ENCODE results near the gene STIM1.
A peak's percentile ranks its signal among the peaks of the same experiment; 100 is the strongest.

DNA sequence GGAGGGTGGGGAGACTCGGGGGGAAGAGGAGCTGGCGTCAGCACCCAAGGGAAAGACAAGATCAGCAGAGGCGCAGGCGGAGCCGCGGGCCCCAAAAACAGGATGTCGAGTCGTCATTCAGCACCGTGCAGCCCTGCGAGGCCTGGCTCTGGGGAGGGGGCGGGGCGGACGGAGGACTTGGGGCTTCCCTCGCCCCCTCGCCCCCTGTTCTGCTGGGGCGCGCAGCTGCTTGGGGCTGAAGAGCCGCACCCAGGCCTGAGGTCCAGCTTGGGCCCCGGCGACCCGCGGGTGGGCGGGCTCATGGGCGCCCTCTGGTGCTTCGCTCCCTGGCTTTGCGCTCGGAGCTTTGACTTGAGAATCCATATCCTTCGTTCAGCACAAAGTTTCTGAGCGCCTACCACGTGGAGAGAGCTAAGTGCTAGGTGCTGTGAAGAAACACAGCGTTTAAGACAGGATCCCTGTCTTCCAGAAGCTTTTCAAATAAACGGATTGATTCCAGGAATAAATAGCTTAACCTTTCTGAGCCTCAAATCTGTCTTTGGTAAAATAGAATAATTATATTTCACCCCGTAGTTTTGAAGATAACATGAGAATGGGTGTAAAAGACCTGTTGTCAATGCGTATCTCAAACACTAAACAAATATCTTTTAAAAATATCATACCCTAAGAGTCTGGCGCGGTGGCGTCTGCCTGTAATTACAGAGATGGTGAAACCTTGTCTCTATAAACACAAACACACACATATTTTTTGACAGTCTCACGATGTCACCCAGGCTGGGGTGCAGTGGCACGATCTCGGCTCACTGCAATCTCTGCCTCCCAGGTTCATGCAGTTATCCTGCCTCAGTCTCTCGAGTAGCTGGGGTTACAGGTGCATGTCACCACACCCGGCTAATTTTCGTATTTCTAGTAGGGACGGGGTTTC is 13.8 kb upstream of the STIM1 start:
- TF ChIP-seq, protein P1, sequence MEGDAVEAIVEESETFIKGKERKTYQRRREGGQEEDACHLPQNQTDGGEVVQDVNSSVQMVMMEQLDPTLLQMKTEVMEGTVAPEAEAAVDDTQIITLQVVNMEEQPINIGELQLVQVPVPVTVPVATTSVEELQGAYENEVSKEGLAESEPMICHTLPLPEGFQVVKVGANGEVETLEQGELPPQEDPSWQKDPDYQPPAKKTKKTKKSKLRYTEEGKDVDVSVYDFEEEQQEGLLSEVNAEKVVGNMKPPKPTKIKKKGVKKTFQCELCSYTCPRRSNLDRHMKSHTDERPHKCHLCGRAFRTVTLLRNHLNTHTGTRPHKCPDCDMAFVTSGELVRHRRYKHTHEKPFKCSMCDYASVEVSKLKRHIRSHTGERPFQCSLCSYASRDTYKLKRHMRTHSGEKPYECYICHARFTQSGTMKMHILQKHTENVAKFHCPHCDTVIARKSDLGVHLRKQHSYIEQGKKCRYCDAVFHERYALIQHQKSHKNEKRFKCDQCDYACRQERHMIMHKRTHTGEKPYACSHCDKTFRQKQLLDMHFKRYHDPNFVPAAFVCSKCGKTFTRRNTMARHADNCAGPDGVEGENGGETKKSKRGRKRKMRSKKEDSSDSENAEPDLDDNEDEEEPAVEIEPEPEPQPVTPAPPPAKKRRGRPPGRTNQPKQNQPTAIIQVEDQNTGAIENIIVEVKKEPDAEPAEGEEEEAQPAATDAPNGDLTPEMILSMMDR (IDR thresholded peaks at IDR 0.05; ENCODE audit: low read depth, low read length, poor library complexity, severe bottlenecking), result peak; percentile 88
- TF ChIP-seq EZH2phosphoT487 (IDR thresholded peaks at IDR 0.05; ENCODE audit: borderline replicate concordance, low read length), result no peak
